PC-9 (cell line): ENCODE results near the gene EIF5B.

Source experiments
- CTCF ChIP-seq: fragments of 200-600 bp; sonication (generic); conservative IDR thresholded peaks from 2 replicates; pipeline ENCODE4 v1.6.1; 2017; ENCODE audit warnings: mixed run types, antibody characterized with exemption, mild to moderate bottlenecking, moderate library complexity
- EZH2 ChIP-seq: fragments of 200-600 bp; sonication (generic); IDR thresholded peaks from 2 replicates; pipeline ENCODE4 v1.8.0; 2017; ENCODE audit warnings: antibody characterized with exemption, low read depth

- TF ChIP-seq CTCF (no peak), EZH2 (no peak)
Observed at GRCh38 chr2:99336804-99337112, 431 bp upstream of the EIF5B start.
